Peyer's patch (tissue), 4 donors: ENCODE measurements around the gene TBL1Y.

Experiments used
- CTCF ChIP-seq, 6 experiments: fragments of 450-650 bp in 4 of 6; fragments of 200-600 bp in 2 of 6; sonication (generic) in 1 of 6; IDR thresholded peaks; one replicate each; pipeline ENCODE4 v1.5.1; 2017 to 2019; ENCODE audit warnings: antibody characterized with exemption in 6 of 6, mild to moderate bottlenecking in 3 of 6, moderate library complexity in 1 of 6
- POLR2A ChIP-seq, 2 donors: fragments of 450-650 bp; IDR thresholded peaks; one replicate each; pipeline ENCODE4 v1.5.1; 2017; ENCODE audit warnings: antibody characterized with exemption in 2 of 2, mild to moderate bottlenecking in 2 of 2, moderate library complexity in 2 of 2

- TF ChIP-seq POLR2A (IDR thresholded peaks at IDR 0.05) (no peak), CTCF (IDR thresholded peaks at IDR 0.05) (no peak)
These were observed 2.9 kb upstream of the TBL1Y start for GRCh38 chrY:6907591-6907990.
